Measurements from ENCODE around the gene ARFGAP1. TPM values are rescaled to one million over a fixed set of nuclear protein-coding genes. Genes with fewer than 3 reads are reported as not detected.

The ARFGAP1 gene
- total RNA-seq, 3 donors from 2014 or later (not counting 1 experiment from before 2014, with no cell fraction given) = 118 to 138 (median 127) TPM

DNA sequence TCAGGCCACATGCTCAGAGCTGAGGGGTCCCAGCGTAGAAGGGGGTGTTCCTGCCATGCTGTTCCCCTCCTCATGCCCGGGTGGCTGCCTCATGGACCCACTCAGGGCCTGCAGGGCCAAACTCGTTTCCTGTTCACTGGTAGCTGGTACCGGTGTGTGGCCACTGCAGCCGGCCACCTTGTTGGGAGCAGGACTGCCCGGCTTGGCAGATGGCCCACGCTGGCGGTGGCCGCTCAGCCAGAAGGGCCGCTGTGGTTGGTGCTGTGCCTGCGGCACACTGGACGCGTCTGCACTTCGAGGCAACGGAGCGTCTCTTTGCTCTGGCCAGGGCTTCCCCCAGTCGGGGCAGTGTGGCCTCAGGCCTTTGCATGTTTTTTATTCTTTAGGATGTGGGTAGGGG, 10.3 kb downstream of the ARFGAP1 start:
- no peak overlapping the region for H3K27ac Mint-ChIP-seq
- ATAC-seq (no peak), DNase-seq (no peak)
- H3K36me3 Mint-ChIP-seq = no peaks in the 10 kb centered on the region
- no peaks in the 10 kb centered on the region for H3K27me3 Mint-ChIP-seq (ENCODE audit: low read depth in 2 of 2)
- Histone ChIP-seq H3K27me3 (ENCODE audit: control insufficient read depth, insufficient read depth, low read length) (no peaks in the 10 kb centered on the region), H3K27ac (ENCODE audit: low read length) (no peak overlapping the region), H3K4me3 (ENCODE audit: low read length) (no peak overlapping the region), H3K9me3 (ENCODE audit: control insufficient read depth, insufficient read depth, low read length) (no peaks in the 10 kb centered on the region), H3K4me1 (ENCODE audit: control insufficient read depth, insufficient read depth, low read length) (no peaks in the 10 kb centered on the region), H3K36me3 (ENCODE audit: control insufficient read depth, insufficient read depth, low read length) (peaks cover 38% of the 10 kb centered on the region)
- TF ChIP-seq, protein P1, sequence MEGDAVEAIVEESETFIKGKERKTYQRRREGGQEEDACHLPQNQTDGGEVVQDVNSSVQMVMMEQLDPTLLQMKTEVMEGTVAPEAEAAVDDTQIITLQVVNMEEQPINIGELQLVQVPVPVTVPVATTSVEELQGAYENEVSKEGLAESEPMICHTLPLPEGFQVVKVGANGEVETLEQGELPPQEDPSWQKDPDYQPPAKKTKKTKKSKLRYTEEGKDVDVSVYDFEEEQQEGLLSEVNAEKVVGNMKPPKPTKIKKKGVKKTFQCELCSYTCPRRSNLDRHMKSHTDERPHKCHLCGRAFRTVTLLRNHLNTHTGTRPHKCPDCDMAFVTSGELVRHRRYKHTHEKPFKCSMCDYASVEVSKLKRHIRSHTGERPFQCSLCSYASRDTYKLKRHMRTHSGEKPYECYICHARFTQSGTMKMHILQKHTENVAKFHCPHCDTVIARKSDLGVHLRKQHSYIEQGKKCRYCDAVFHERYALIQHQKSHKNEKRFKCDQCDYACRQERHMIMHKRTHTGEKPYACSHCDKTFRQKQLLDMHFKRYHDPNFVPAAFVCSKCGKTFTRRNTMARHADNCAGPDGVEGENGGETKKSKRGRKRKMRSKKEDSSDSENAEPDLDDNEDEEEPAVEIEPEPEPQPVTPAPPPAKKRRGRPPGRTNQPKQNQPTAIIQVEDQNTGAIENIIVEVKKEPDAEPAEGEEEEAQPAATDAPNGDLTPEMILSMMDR (IDR thresholded peaks at IDR 0.05) = no peak
- intact Hi-C loops (cut with micrococcal nuclease) = no loop called here
- 89% methylated on average over 17 of the region's 17 CpGs for WGBS (ENCODE audit: insufficient coverage)
- H3K4me3 Mint-ChIP-seq = no peak overlapping the region
- H3K9me3 Mint-ChIP-seq = no peaks in the 10 kb centered on the region
- H3K4me1 Mint-ChIP-seq = no peaks in the 10 kb centered on the region

DNA sequence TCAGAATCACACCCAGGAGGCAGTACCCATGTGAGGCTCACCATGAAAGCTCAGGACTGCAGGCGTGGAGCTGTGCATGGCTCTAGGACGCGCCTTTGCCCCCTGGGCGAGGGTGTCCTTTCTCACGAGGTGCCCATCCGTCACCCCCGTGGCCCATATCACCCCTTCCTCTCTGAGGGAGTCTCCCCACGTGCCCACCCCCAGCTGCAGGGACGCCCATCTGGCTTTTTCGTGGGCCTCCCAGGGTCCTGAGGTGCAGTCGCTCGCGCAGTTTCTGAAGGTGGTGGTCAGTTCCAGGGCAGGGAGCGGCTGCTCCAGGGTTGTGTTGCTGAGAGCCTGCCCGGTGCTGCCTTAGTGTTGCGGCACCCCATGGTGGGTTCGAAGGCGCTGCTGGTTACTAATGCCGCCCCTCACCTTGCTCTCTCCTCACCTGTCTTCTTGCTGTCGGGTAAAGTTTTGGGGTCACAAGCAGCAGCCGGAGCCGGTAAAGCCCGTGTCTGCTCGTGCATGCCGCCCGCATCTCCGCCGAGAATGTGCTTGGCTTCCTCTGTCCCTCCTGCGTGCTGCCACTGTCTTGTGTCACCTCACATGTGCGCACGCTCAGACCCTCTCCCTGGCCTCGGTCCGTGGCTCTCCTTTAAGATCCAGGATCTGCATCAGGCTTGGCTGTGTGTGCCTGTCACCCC, 10.9 kb downstream of the ARFGAP1 start:
- no peak overlapping the region for H3K27ac ChIP-seq (ENCODE audit: low read length)
- no peak overlapping the region for H3K4me3 ChIP-seq (ENCODE audit: low read length)
- no peaks in the 10 kb centered on the region for H3K27me3 Mint-ChIP-seq (ENCODE audit: low read depth in 2 of 2)
- TF ChIP-seq, protein P1 (IDR thresholded peaks at IDR 0.05) = no peak
- H3K27me3 ChIP-seq (ENCODE audit: control insufficient read depth, insufficient read depth, low read length) = no peaks in the 10 kb centered on the region
- no peak for ATAC-seq
- H3K4me1 ChIP-seq (ENCODE audit: control insufficient read depth, insufficient read depth, low read length) = no peaks in the 10 kb centered on the region
- no peaks in the 10 kb centered on the region for H3K9me3 Mint-ChIP-seq
- WGBS (ENCODE audit: insufficient coverage) = 90% methylated on average over 33 of the region's 33 CpGs
- intact Hi-C loops (cut with micrococcal nuclease) = no loop called here
- no peaks in the 10 kb centered on the region for H3K4me1 Mint-ChIP-seq
- peaks cover 35% of the 10 kb centered on the region for H3K36me3 ChIP-seq (ENCODE audit: control insufficient read depth, insufficient read depth, low read length)
- H3K4me3 Mint-ChIP-seq = no peak overlapping the region
- H3K27ac Mint-ChIP-seq = no peak overlapping the region
- no peaks in the 10 kb centered on the region for H3K36me3 Mint-ChIP-seq
- no peak for DNase-seq
- H3K9me3 ChIP-seq (ENCODE audit: control insufficient read depth, insufficient read depth, low read length) = no peaks in the 10 kb centered on the region

DNA sequence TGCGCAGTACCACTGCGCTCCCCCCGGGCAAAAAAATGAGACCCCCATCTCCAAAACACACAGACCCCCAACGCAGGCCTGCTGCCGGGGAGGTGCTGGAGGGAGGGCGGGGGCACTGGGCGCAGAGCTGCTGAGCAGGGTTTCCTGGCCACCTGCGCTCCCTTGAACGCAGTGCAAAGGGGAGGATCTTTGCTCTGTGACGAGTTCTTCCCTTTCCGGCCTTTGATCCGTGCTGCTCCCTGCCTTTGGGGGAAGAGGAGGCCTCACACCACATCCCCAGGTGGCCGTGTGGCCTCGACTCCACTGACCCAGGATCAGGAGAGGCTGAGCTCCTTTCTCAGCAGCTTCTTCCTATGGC, 11.4 kb downstream of the ARFGAP1 start:
- Histone ChIP-seq H3K36me3 (ENCODE audit: control insufficient read depth, insufficient read depth, low read length) (peaks cover 29% of the 10 kb centered on the region), H3K27ac (ENCODE audit: low read length) (no peak overlapping the region), H3K9me3 (ENCODE audit: control insufficient read depth, insufficient read depth, low read length) (no peaks in the 10 kb centered on the region), H3K27me3 (ENCODE audit: control insufficient read depth, insufficient read depth, low read length) (no peaks in the 10 kb centered on the region), H3K4me3 (ENCODE audit: low read length) (peak overlapping the region; percentile 4), H3K4me1 (ENCODE audit: control insufficient read depth, insufficient read depth, low read length) (no peaks in the 10 kb centered on the region)
- ATAC-seq (peak in 1 of 3 donors; percentile 16), DNase-seq (peak in 1 of 2 donors; percentile 46)
- intact Hi-C loops (cut with micrococcal nuclease) = no loop called here
- no peaks in the 10 kb centered on the region for H3K36me3 Mint-ChIP-seq
- WGBS (ENCODE audit: insufficient coverage) = 83% methylated on average over 14 of the region's 14 CpGs
- H3K27ac Mint-ChIP-seq = no peak overlapping the region
- peak overlapping the region; percentile 56 for H3K4me3 Mint-ChIP-seq
- H3K27me3 Mint-ChIP-seq (ENCODE audit: low read depth in 2 of 2) = no peaks in the 10 kb centered on the region
- TF ChIP-seq, protein P1 (IDR thresholded peaks at IDR 0.05) = no peak
- H3K4me1 Mint-ChIP-seq = no peaks in the 10 kb centered on the region
- no peaks in the 10 kb centered on the region for H3K9me3 Mint-ChIP-seq

DNA sequence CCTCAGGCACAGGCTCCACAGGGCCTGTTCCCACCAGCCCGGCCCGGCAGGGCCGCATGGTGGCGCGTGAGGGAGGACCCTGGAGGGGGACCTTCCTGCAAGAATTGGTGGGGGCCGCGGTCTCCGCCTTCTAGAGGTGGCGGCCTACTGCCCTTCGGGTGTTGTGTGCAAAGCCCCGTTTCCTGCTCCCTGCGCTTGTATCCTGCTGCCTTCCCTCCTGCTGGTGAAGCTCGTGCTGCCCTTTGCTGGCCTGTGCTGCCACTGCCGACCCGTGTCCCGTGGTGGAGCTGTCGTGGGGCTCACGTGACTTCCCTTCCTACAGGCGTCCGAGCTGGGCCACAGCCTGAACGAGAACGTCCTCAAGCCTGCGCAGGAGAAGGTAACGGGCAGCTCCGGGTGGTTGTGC, 11.9 kb downstream of the ARFGAP1 start:
- TF ChIP-seq, protein P1 (IDR thresholded peaks at IDR 0.05) = no peak
- H3K9me3 Mint-ChIP-seq = no peaks in the 10 kb centered on the region
- Histone ChIP-seq H3K27me3 (ENCODE audit: control insufficient read depth, insufficient read depth, low read length) (no peaks in the 10 kb centered on the region), H3K9me3 (ENCODE audit: control insufficient read depth, insufficient read depth, low read length) (no peaks in the 10 kb centered on the region), H3K4me1 (ENCODE audit: control insufficient read depth, insufficient read depth, low read length) (no peaks in the 10 kb centered on the region), H3K4me3 (ENCODE audit: low read length) (peak overlapping the region; percentile 4), H3K36me3 (ENCODE audit: control insufficient read depth, insufficient read depth, low read length) (peaks cover 26% of the 10 kb centered on the region), H3K27ac (ENCODE audit: low read length) (no peak overlapping the region)
- DNase-seq = peak in 1 of 2 donors; percentile 22
- 82% methylated on average over 25 of the region's 25 CpGs for WGBS (ENCODE audit: insufficient coverage)
- no peak overlapping the region for H3K27ac Mint-ChIP-seq
- ATAC-seq = peak in 1 of 3 donors; percentile 21
- H3K4me3 Mint-ChIP-seq = peak overlapping the region; percentile 56
- intact Hi-C loops (cut with micrococcal nuclease) = no loop called here
- no peaks in the 10 kb centered on the region for H3K4me1 Mint-ChIP-seq
- no peaks in the 10 kb centered on the region for H3K36me3 Mint-ChIP-seq
- H3K27me3 Mint-ChIP-seq (ENCODE audit: low read depth in 2 of 2) = no peaks in the 10 kb centered on the region
